Measurements from ENCODE around the gene LRG1.

The LRG1 gene

GRCh38 chr19:4539693-4540581 lies at the start of gene LRG1:
TSS of gene LRG1 (minus strand) at chr19:4540036. CDS start at chr19:4540013, 23 bp downstream.
- no peak for DNase-seq

GRCh38 chr19:4588291-4588761 lies 48.5 kb upstream of the LRG1 start:
- no peak for DNase-seq

GRCh38 chr19:4587527-4587926 lies 47.7 kb upstream of the LRG1 start:
- no peak for DNase-seq

GRCh38 chr19:4586691-4587090 lies 46.9 kb upstream of the LRG1 start:
- no peak for DNase-seq

GRCh38 chr19:4586245-4586644 lies 46.4 kb upstream of the LRG1 start:
- DNase-seq = no peak

- DNase-seq = no peak
These were observed 45.7 kb upstream of the LRG1 start for GRCh38 chr19:4585556-4585955.

- no peak for DNase-seq
These were observed 45.0 kb upstream of the LRG1 start for GRCh38 chr19:4584670-4585460.

GRCh38 chr19:4583961-4584669 lies 44.3 kb upstream of the LRG1 start:
- no peak for DNase-seq

- peak in 1 of 2 experiments; percentile 60 for DNase-seq
These were observed 43.4 kb upstream of the LRG1 start for GRCh38 chr19:4582980-4583842.

GRCh38 chr19:4581666-4582553 lies 42.1 kb upstream of the LRG1 start:
- DNase-seq = no peak

GRCh38 chr19:4580961-4581665 lies 41.3 kb upstream of the LRG1 start:
- no peak for DNase-seq

GRCh38 chr19:4580021-4580901 lies 40.4 kb upstream of the LRG1 start:
- no peak for DNase-seq

- DNase-seq = no peak
These were observed 39.6 kb upstream of the LRG1 start for GRCh38 chr19:4579389-4579788.

- DNase-seq = no peak
These were observed 38.9 kb upstream of the LRG1 start for GRCh38 chr19:4578552-4579248.

GRCh38 chr19:4577020-4577782 lies 37.4 kb upstream of the LRG1 start:
- peak in 1 of 2 experiments; percentile 42 for DNase-seq

- DNase-seq = peak in 1 of 2 experiments; percentile 62
These were observed 36.4 kb upstream of the LRG1 start for GRCh38 chr19:4576016-4576933.

Data from SW 1271 (cell line).